Sigmoid colon (tissue), 4 donors: ENCODE measurements around the gene ARHGAP15.

Experiments used
- EP300 ChIP-seq, 4 donors: sonication (generic); formaldehyde crosslinking; IDR thresholded peaks; one replicate each; pipeline ENCODE4 v1.6.1; 2017; ENCODE audit warnings: antibody characterized with exemption in 4 of 4
- POLR2A ChIP-seq, 2 donors: fragments of 450-650 bp; IDR thresholded peaks; one replicate each; pipeline ENCODE4 v1.6.1; 2016; ENCODE audit warnings: antibody characterized with exemption in 2 of 2, mild to moderate bottlenecking in 2 of 2, moderate library complexity in 2 of 2
- TF ChIP-seq, protein P1 (sequence below), 4 experiments: fragments of 450-650 bp in 3 of 4; fragments of 200-600 bp in 1 of 4; IDR thresholded peaks; one replicate each; pipeline ENCODE4 v1.5.1; 2016 to 2019; ENCODE audit warnings: antibody characterized with exemption in 4 of 4, mild to moderate bottlenecking in 3 of 4, moderate library complexity in 2 of 4

DNA sequence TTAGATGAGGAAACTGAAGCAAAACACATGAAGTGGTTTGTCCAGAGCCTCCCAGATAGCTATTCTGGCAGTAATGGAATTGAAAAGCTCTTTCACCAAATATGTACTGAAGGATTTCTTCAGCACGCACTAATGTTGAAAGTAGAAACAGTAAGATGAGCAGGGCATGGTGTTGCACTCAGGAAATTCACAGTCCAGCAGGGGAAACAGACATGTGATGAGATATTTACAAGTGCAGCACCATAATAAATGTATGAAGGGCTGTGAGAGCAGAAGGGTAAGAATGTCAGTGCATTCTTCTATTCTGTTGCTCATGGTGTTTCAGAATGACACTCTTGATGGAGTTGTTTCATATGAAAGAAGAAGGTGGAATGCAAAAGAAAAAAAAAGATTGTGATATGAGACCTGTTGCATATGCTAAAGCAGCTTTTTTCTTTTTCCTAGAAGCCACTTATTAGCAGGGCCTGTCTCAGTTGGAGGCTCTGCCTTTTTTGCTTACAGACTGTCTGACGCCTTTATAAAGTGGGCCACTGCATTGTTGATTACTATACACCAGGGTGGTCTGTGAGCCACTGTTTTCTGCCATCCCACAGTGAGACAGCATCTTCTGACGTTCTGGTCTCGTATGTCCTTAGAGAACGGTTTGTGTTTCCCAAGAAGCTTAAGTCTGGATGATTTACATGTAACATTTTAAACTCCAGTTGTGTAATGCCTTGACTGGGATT lies 516.9 kb downstream of the ARHGAP15 start:
- TF ChIP-seq, protein P1, sequence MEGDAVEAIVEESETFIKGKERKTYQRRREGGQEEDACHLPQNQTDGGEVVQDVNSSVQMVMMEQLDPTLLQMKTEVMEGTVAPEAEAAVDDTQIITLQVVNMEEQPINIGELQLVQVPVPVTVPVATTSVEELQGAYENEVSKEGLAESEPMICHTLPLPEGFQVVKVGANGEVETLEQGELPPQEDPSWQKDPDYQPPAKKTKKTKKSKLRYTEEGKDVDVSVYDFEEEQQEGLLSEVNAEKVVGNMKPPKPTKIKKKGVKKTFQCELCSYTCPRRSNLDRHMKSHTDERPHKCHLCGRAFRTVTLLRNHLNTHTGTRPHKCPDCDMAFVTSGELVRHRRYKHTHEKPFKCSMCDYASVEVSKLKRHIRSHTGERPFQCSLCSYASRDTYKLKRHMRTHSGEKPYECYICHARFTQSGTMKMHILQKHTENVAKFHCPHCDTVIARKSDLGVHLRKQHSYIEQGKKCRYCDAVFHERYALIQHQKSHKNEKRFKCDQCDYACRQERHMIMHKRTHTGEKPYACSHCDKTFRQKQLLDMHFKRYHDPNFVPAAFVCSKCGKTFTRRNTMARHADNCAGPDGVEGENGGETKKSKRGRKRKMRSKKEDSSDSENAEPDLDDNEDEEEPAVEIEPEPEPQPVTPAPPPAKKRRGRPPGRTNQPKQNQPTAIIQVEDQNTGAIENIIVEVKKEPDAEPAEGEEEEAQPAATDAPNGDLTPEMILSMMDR (IDR thresholded peaks at IDR 0.05): no peak
- TF ChIP-seq POLR2A (IDR thresholded peaks at IDR 0.05) (no peak), EP300 (IDR thresholded peaks at IDR 0.05) (no peak)
